Astrocyte (in vitro differentiated cells and primary cell): ENCODE data around the gene FGA. TPM values are rescaled to one million over a fixed set of nuclear protein-coding genes. Genes with fewer than 3 reads are reported as not detected.

Experiments
- DNase-seq: peaks from one replicate; pipeline ENCODE4 v3.0.0-alpha.2; 2010; ENCODE audit warnings: low read depth
- FAIRE-seq: peaks from 2 replicates; lab custom pipeline; 2011; peaks lifted over from hg19 to GRCh38; lab: Jason Lieb, UNC
- H2AFZ ChIP-seq: 2 replicates; pipeline ENCODE4 v1.6.0; 2012; ENCODE audit warnings: low read depth, low read length, inconsistent platforms
- H3K27ac ChIP-seq: 2 replicates; pipeline ENCODE4 v1.5.1; 2011; ENCODE audit warnings: low read depth, low read length, inconsistent platforms
- H3K27me3 ChIP-seq: 2 replicates; pipeline ENCODE4 v1.6.0; 2011; ENCODE audit warnings: low read length, inconsistent platforms; ENCODE audit not compliant: insufficient read depth
- H3K36me3 ChIP-seq: 2 replicates; pipeline ENCODE4 v1.5.1; 2011; ENCODE audit warnings: low read length, inconsistent platforms; ENCODE audit not compliant: insufficient read depth
- H3K4me1 ChIP-seq: 2 replicates; pipeline ENCODE4 v1.5.1; 2011; ENCODE audit warnings: low read length, inconsistent platforms; ENCODE audit not compliant: insufficient read depth
- H3K4me2 ChIP-seq: 2 replicates; pipeline ENCODE4 v1.6.0; 2012; ENCODE audit warnings: low read length, inconsistent platforms
- H3K4me3 ChIP-seq: 2 replicates; pipeline ENCODE4 v1.5.1; 2011; ENCODE audit warnings: low read depth, mild to moderate bottlenecking, low read length, inconsistent platforms; ENCODE audit not compliant: insufficient read depth
- H3K79me2 ChIP-seq: 2 replicates; pipeline ENCODE4 v1.6.0; 2012; ENCODE audit warnings: mild to moderate bottlenecking, low read length, inconsistent platforms; ENCODE audit not compliant: insufficient read depth
- H3K9ac ChIP-seq: 2 replicates; pipeline ENCODE4 v1.6.0; 2012; ENCODE audit warnings: mild to moderate bottlenecking, low read length, inconsistent platforms
- H3K9me3 ChIP-seq: 2 replicates; pipeline ENCODE4 v1.5.1; 2012; ENCODE audit warnings: low read depth, mild to moderate bottlenecking, low read length, inconsistent platforms; ENCODE audit not compliant: insufficient read depth
- H4K20me1 ChIP-seq: 2 replicates; pipeline ENCODE4 v1.6.0; 2012; ENCODE audit warnings: low read length, inconsistent platforms; ENCODE audit not compliant: insufficient read depth
- H3K27ac Mint-ChIP-seq: one replicate; pipeline ENCODE4 v1.8.0; 2021; ENCODE audit warnings: mild to moderate bottlenecking, mixed read lengths; ENCODE audit not compliant: unreplicated experiment
- H3K27me3 Mint-ChIP-seq: one replicate; pipeline ENCODE4 v1.8.0; 2021; ENCODE audit warnings: low read depth, mixed read lengths; ENCODE audit not compliant: unreplicated experiment
- H3K36me3 Mint-ChIP-seq: one replicate; pipeline ENCODE4 v1.8.0; 2021; ENCODE audit warnings: low read depth, mixed read lengths; ENCODE audit not compliant: unreplicated experiment
- H3K4me1 Mint-ChIP-seq: one replicate; pipeline ENCODE4 v1.8.0; 2021; ENCODE audit warnings: low read depth, mixed read lengths; ENCODE audit not compliant: unreplicated experiment
- H3K4me3 Mint-ChIP-seq: one replicate; pipeline ENCODE4 v1.8.0; 2021; ENCODE audit warnings: mild to moderate bottlenecking, moderate library complexity, mixed read lengths; ENCODE audit not compliant: unreplicated experiment
- H3K9me3 Mint-ChIP-seq: one replicate; pipeline ENCODE4 v1.8.0; 2021; ENCODE audit warnings: mild to moderate bottlenecking, mixed read lengths; ENCODE audit not compliant: unreplicated experiment
- EZH2 ChIP-seq: IDR thresholded peaks from 2 replicates; pipeline ENCODE4 v1.6.1; 2012; ENCODE audit warnings: mild to moderate bottlenecking, low read length, inconsistent platforms; ENCODE audit not compliant: insufficient read depth
- total RNA-seq: library from RNA; stranded (reverse); gene quantifications from 2 replicates; pipeline ENCODE4 v1.2.1, GENCODE V29; 2021
- TF ChIP-seq, protein P1 (sequence below): IDR thresholded peaks from 2 replicates; pipeline ENCODE4 v1.5.1; 2011; ENCODE audit warnings: low read depth, mild to moderate bottlenecking, inconsistent platforms, low read length, moderate library complexity; ENCODE audit not compliant: insufficient read depth

FGA gene
- total RNA-seq, 1 donor from 2014 or later = not detected

DNA sequence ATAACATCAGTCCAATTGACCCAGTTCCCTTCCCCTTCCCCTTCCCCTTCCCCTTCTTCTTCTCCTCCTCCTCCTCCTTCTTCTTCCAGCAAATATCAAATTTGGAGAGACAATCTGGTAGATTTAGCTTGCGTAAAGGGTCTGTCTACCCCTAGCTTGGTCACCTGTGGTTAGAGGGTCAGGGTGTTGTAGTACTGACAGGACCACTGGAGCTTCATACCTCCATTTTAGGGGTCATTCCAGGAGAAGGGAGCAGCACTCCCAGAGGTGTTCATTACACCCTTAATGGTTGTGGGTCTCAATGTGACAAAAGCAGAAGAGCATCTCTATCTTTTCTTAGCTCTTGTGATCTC lies 31.4 kb downstream of the FGA start:
- Histone ChIP-seq H3K4me2 (no peak overlapping the region), H3K4me3 (no peak overlapping the region), H3K36me3 (no peaks in the 10 kb centered on the region), H3K79me2 (no peaks in the 10 kb centered on the region), H3K27ac (no peak overlapping the region), H2AFZ (no peak overlapping the region), H3K9ac (no peak overlapping the region), H3K9me3 (no peaks in the 10 kb centered on the region), H3K27me3 (no peaks in the 10 kb centered on the region), H3K4me1 (peaks cover 6% of the 10 kb centered on the region), H4K20me1 (no peaks in the 10 kb centered on the region)
- Mint-ChIP-seq H3K36me3 (no peaks in the 10 kb centered on the region), H3K4me3 (no peak overlapping the region), H3K9me3 (no peaks in the 10 kb centered on the region), H3K4me1 (peaks cover 10% of the 10 kb centered on the region), H3K27me3 (no peaks in the 10 kb centered on the region), H3K27ac (no peak overlapping the region)
- no peak for TF ChIP-seq EZH2
- no peak for FAIRE-seq
- no peak for DNase-seq

DNA sequence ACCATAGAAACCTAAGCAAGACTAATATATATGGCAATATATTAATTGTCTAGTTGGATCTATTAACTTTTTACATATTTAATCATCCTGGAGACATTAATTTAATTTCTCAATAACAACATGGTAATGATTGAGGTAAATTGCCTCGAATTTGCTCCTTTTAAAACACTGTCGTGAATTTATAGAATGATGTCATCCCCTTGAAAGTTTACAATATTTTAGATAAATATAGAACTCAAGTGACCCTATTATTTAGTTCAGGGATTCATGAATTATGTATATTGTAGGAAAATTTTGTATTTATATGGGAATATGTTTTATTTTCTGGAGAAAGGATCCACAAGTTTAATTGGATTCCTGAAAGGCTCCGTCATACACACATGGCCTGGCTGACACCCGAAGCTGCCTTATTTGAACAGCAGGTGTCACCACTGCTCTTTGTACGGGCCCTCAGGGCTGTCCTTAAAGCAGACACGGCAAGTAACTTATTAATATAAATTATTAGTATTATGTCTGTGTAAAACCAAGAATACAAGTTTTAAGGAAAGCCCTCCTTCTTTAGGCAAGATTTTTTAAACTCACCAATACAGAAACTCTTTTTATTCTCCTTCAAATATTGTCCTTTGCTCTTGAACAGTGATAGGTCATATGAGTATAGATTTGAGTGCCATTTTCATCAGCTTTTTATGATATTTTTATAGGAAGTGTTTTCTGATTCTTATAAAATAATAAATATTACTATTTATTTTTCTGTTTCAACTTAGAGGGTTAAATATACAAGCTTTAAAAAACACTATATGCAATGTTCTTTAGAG lies 38.5 kb downstream of the FGA start:
- Histone ChIP-seq H3K4me3 (no peak overlapping the region), H3K27ac (no peak overlapping the region), H2AFZ (no peak overlapping the region), H3K9ac (no peak overlapping the region), H4K20me1 (peaks cover 20% of the 10 kb centered on the region), H3K27me3 (no peaks in the 10 kb centered on the region), H3K79me2 (peaks cover 27% of the 10 kb centered on the region), H3K36me3 (no peaks in the 10 kb centered on the region), H3K4me1 (peaks cover 12% of the 10 kb centered on the region), H3K4me2 (no peak overlapping the region), H3K9me3 (no peaks in the 10 kb centered on the region)
- H3K27ac Mint-ChIP-seq = no peak overlapping the region
- TF ChIP-seq, protein P1, sequence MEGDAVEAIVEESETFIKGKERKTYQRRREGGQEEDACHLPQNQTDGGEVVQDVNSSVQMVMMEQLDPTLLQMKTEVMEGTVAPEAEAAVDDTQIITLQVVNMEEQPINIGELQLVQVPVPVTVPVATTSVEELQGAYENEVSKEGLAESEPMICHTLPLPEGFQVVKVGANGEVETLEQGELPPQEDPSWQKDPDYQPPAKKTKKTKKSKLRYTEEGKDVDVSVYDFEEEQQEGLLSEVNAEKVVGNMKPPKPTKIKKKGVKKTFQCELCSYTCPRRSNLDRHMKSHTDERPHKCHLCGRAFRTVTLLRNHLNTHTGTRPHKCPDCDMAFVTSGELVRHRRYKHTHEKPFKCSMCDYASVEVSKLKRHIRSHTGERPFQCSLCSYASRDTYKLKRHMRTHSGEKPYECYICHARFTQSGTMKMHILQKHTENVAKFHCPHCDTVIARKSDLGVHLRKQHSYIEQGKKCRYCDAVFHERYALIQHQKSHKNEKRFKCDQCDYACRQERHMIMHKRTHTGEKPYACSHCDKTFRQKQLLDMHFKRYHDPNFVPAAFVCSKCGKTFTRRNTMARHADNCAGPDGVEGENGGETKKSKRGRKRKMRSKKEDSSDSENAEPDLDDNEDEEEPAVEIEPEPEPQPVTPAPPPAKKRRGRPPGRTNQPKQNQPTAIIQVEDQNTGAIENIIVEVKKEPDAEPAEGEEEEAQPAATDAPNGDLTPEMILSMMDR = peak; percentile 83
- TF ChIP-seq EZH2 = no peak
- DNase-seq (peak; percentile 62), FAIRE-seq (no peak)
- H3K4me3 Mint-ChIP-seq = no peak overlapping the region
- H3K27me3 Mint-ChIP-seq = no peaks in the 10 kb centered on the region
- H3K9me3 Mint-ChIP-seq = no peaks in the 10 kb centered on the region
- H3K36me3 Mint-ChIP-seq = no peaks in the 10 kb centered on the region
- peaks cover 6% of the 10 kb centered on the region for H3K4me1 Mint-ChIP-seq

DNA sequence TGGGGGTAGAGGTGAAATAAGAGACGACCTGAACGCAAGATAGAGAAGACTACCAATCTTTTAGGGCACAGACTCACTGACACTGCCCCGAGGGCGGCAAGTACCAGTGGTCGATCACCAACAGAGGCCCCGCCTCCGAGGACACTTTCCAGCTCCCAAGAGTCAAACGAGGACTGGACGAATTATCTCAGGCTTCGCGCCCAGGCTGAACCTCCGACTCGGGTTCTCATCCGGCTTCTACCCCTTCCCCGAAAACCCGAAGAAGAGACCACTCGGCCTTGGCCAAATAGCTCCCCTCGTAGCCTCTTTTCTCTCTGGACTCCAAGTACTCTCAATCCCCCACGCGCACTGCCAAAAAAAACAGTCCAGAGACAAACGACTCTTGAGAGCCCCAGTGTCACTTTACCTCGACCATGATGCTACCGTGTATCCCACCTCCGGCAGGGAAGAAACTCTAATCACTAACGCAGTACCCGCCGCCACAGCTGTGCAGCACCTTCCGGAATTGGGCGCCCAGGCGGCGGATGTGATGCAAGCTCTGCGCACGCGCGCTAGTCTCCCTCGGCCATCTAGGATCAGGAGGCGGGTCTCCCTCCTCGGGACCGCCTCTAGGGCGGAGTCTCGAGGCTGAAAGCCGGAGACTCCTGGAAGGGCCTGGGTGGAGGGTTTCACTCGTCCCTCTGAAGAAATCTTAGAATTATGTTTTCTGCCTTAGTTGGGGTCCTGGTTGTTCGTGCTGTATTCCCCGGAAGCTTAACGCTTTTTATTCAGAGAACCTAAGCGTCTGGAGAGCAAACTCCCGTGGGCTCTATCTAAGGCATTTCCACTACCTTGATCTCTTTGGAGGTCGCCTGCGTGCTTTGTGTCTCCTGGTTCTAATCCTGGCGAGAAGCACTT lies 40.4 kb downstream of the FGA start, which contains the start of gene PLRG1:
PLRG1 (minus strand) TSS at position 507 of the 897 bp plus-strand sequence; CDS start at position 415, 92 bp downstream.
- Histone ChIP-seq H3K4me1 (peaks cover 12% of the 10 kb centered on the region), H3K36me3 (peaks cover 16% of the 10 kb centered on the region), H3K9ac (peak within 1 kb of the TSS; percentile 96), H3K9me3 (no peaks in the 10 kb centered on the region), H3K27me3 (no peaks in the 10 kb centered on the region), H3K4me2 (peak within 1 kb of the TSS; percentile 98), H3K4me3 (peak within 1 kb of the TSS; percentile 97), H4K20me1 (peaks cover 20% of the 10 kb centered on the region), H2AFZ (peak within 1 kb of the TSS; percentile 83), H3K27ac (peak within 1 kb of the TSS; percentile 83), H3K79me2 (peaks cover 27% of the 10 kb centered on the region)
- Mint-ChIP-seq H3K27ac (peak within 1 kb of the TSS; percentile 96), H3K27me3 (no peaks in the 10 kb centered on the region), H3K4me3 (peak within 1 kb of the TSS; percentile 100), H3K4me1 (peaks cover 6% of the 10 kb centered on the region), H3K36me3 (peaks cover 2% of the 10 kb centered on the region), H3K9me3 (no peaks in the 10 kb centered on the region)
- FAIRE-seq (no peak), DNase-seq (peak; percentile 73)
- TF ChIP-seq EZH2 = no peak
- TF ChIP-seq, protein P1 = no peak
